Endothelial cell (in vitro differentiated cells): ENCODE measurements around the gene HIVEP3. TPM values are rescaled to one million over a fixed set of nuclear protein-coding genes. Genes with fewer than 3 reads are reported as not detected.

ENCODE experiments used
- DNase-seq: peaks from one replicate; pipeline ENCODE4 v3.0.0; 2021; ENCODE audit warnings: low spot score
- H3K27ac Mint-ChIP-seq: one replicate; pipeline ENCODE4 v1.8.0; 2021; ENCODE audit warnings: mixed read lengths, inconsistent platforms; ENCODE audit not compliant: unreplicated experiment
- H3K27me3 Mint-ChIP-seq: one replicate; pipeline ENCODE4 v1.8.0; 2021; ENCODE audit warnings: mild to moderate bottlenecking, moderate library complexity, mixed read lengths, inconsistent platforms; ENCODE audit not compliant: unreplicated experiment
- H3K36me3 Mint-ChIP-seq: one replicate; pipeline ENCODE4 v1.8.0; 2021; ENCODE audit warnings: mild to moderate bottlenecking, low read depth, mixed read lengths, inconsistent platforms; ENCODE audit not compliant: unreplicated experiment
- H3K4me1 Mint-ChIP-seq: one replicate; pipeline ENCODE4 v1.8.0; 2021; ENCODE audit warnings: mild to moderate bottlenecking, mixed read lengths, inconsistent platforms; ENCODE audit not compliant: unreplicated experiment
- H3K4me3 Mint-ChIP-seq: one replicate; pipeline ENCODE4 v1.8.0; 2021; ENCODE audit warnings: mild to moderate bottlenecking, mixed read lengths, inconsistent platforms; ENCODE audit not compliant: unreplicated experiment
- H3K9me3 Mint-ChIP-seq: one replicate; pipeline ENCODE4 v1.8.0; 2021; ENCODE audit warnings: mixed read lengths, inconsistent platforms; ENCODE audit not compliant: unreplicated experiment
- CTCF ChIP-seq: fragments of 200-600 bp; sonication (generic); IDR thresholded peaks from one replicate; pipeline ENCODE4 v1.5.0; 2021; ENCODE audit warnings: antibody characterized with exemption; ENCODE audit not compliant: unreplicated experiment
- total RNA-seq: library from RNA; stranded (reverse); fragmentation: NEBNext Ultra II Directional; extraction: Animal tissue kit (Norgen Biotek cat#: 25700); gene quantifications from one replicate; pipeline ENCODE4 v1.2.1, GENCODE V29; 2021; ENCODE audit not compliant: unreplicated experiment

HIVEP3 gene
- total RNA-seq, 1 donor from 2014 or later, result 8.9 TPM

- Mint-ChIP-seq H3K27me3 (peaks cover 10% of the 10 kb centered on the region), H3K9me3 (no peaks in the 10 kb centered on the region), H3K36me3 (no peaks in the 10 kb centered on the region), H3K27ac (no peak overlapping the region), H3K4me3 (no peak overlapping the region), H3K4me1 (no peaks in the 10 kb centered on the region)
- no peak for DNase-seq
- no peak for TF ChIP-seq CTCF
Measured at GRCh38 chr1:41588334-41588875, 330.3 kb downstream of the HIVEP3 start.

GRCh38 chr1:41587791-41588190, 330.9 kb downstream of the HIVEP3 start:
- Mint-ChIP-seq H3K4me1 (no peaks in the 10 kb centered on the region), H3K36me3 (no peaks in the 10 kb centered on the region), H3K27ac (no peak overlapping the region), H3K4me3 (no peak overlapping the region), H3K27me3 (peaks cover 10% of the 10 kb centered on the region), H3K9me3 (no peaks in the 10 kb centered on the region)
- no peak for TF ChIP-seq CTCF
- no peak for DNase-seq

GRCh38 chr1:41586230-41586629, 332.5 kb downstream of the HIVEP3 start:
- no peak overlapping the region for H3K27ac Mint-ChIP-seq
- DNase-seq, result no peak
- H3K4me3 Mint-ChIP-seq, result no peak overlapping the region
- peaks cover 3% of the 10 kb centered on the region for H3K36me3 Mint-ChIP-seq
- H3K4me1 Mint-ChIP-seq, result peaks cover under 1% of the 10 kb centered on the region
- H3K9me3 Mint-ChIP-seq, result no peaks in the 10 kb centered on the region
- TF ChIP-seq CTCF, result no peak
- H3K27me3 Mint-ChIP-seq, result peaks cover 10% of the 10 kb centered on the region

- no peak for TF ChIP-seq CTCF
- H3K27me3 Mint-ChIP-seq, result peaks cover 6% of the 10 kb centered on the region
- no peak overlapping the region for H3K4me3 Mint-ChIP-seq
- no peak for DNase-seq
- no peaks in the 10 kb centered on the region for H3K9me3 Mint-ChIP-seq
- no peak overlapping the region for H3K27ac Mint-ChIP-seq
- peaks cover 3% of the 10 kb centered on the region for H3K36me3 Mint-ChIP-seq
- H3K4me1 Mint-ChIP-seq, result peaks cover 8% of the 10 kb centered on the region
Measured at GRCh38 chr1:41583658-41584547, 334.8 kb downstream of the HIVEP3 start.
